ENCODE data around the gene ZCWPW2.

ZCWPW2 gene

DNA sequence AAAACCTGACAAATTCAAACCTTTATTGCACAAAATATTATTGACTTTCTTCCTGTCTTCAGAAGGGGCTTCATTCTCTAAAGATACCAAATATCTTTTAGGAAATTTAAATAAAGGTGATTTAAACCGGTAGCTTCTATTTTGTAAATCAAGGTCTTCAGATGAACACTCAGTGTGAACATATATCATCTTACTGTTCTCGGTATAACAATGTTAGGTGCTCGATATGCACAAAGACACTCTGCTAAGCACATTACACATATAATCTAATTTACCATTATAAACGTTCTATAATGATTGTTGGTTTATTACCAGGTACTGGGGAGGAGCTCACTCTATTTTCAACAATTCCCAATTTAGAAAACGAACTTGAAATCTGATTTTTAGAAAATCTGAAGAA lies 225.5 kb downstream of the ZCWPW2 start:
- peaks cover 3% of the 10 kb centered on the region for H3K9me3 Mint-ChIP-seq
- H3K4me3 Mint-ChIP-seq: no peak overlapping the region
- H3K27ac Mint-ChIP-seq: no peak overlapping the region
- DNase-seq (ENCODE audit: low spot score in 2 of 2): no peak
- no peak for ATAC-seq (ENCODE audit: low read depth)
- peaks cover 17% of the 10 kb centered on the region for H3K27me3 Mint-ChIP-seq
- no peaks in the 10 kb centered on the region for H3K36me3 Mint-ChIP-seq
- no peaks in the 10 kb centered on the region for H3K4me1 Mint-ChIP-seq

DNA sequence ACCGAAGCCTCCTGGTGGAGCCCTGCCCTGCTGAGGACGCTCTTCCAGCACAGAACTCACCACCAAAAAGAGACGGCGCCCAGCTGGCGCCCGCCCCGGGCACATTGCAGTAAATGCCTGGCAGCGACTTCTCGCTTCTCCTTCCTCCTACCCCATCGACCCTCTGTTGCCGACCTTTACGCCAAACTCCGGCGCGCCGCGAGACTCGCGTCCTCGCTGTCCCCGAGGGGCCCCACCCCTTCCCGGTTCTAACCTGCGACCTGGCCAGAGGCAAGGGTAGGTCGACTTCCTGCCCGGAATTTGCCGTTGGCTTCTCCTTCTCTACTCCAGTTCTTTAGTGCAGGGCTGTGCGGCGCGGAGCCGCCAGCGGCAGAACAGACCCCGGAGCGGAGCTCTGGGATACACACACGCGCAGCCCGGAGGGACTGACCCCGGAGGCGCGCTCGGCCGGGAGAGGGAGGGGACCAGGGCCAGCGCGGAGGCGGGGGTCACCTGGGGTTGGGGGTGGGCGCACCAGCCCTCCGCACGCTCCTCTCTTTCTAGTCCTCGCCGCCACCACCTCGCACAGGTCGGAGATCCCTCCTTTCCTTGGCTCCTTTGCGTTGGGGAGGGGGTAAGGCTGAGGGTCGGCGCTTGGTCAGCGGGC lies 226.7 kb downstream of the ZCWPW2 start:
- H3K27ac Mint-ChIP-seq: no peak overlapping the region
- ATAC-seq (ENCODE audit: low read depth) (no peak), DNase-seq (ENCODE audit: low spot score in 2 of 2) (no peak)
- peaks cover 2% of the 10 kb centered on the region for H3K9me3 Mint-ChIP-seq
- no peak overlapping the region for H3K4me3 Mint-ChIP-seq
- no peaks in the 10 kb centered on the region for H3K4me1 Mint-ChIP-seq
- H3K27me3 Mint-ChIP-seq: peaks cover 22% of the 10 kb centered on the region
- no peaks in the 10 kb centered on the region for H3K36me3 Mint-ChIP-seq
